NOMO-1 treated with dmso at 0.1 percent for 144 hours (cell line): ENCODE measurements around the gene MACROD2.
"Not testable (repeated sequence)": the region's sequence is repeated elsewhere in the genome, so short reads cannot be mapped to it uniquely, and the experiment has no call there.

Experiments
- DNase-seq: peaks from one replicate; lab custom pipeline; 2025; ENCODE audit not compliant: unreplicated experiment; lab: John Stamatoyannopoulos, UW

MACROD2 gene

GRCh38 chr20:15802020-15802419, 1806.7 kb downstream of the MACROD2 start:
- no peak for DNase-seq

- DNase-seq = no peak
Observed at GRCh38 chr20:15805154-15805553, 1809.8 kb downstream of the MACROD2 start.

- no peak for DNase-seq
Observed at GRCh38 chr20:15806105-15806504, 1810.8 kb downstream of the MACROD2 start.

GRCh38 chr20:15807271-15807670, 1812.0 kb downstream of the MACROD2 start:
- DNase-seq = no peak

GRCh38 chr20:15807771-15808170, 1812.5 kb downstream of the MACROD2 start:
- DNase-seq = not testable (repeated sequence)

- DNase-seq = no peak
Observed at GRCh38 chr20:15811951-15812350, 1816.6 kb downstream of the MACROD2 start.

- DNase-seq = no peak
Observed at GRCh38 chr20:15812696-15813095, 1817.4 kb downstream of the MACROD2 start.

GRCh38 chr20:15814360-15814759, 1819.0 kb downstream of the MACROD2 start:
- DNase-seq = no peak

GRCh38 chr20:15814911-15815310, 1819.6 kb downstream of the MACROD2 start:
- no peak for DNase-seq

- no peak for DNase-seq
Observed at GRCh38 chr20:15817351-15817750, 1822.0 kb downstream of the MACROD2 start.

GRCh38 chr20:15818651-15819071, 1823.3 kb downstream of the MACROD2 start:
- no peak for DNase-seq

- DNase-seq = no peak
Observed at GRCh38 chr20:15823718-15824117, 1828.4 kb downstream of the MACROD2 start.

GRCh38 chr20:15827628-15828027, 1832.3 kb downstream of the MACROD2 start:
- DNase-seq = no peak

GRCh38 chr20:15831201-15831600, 1835.9 kb downstream of the MACROD2 start:
- DNase-seq = no peak

GRCh38 chr20:15832512-15832911, 1837.2 kb downstream of the MACROD2 start:
- no peak for DNase-seq

- DNase-seq = no peak
Observed at GRCh38 chr20:15834857-15835256, 1839.5 kb downstream of the MACROD2 start.

GRCh38 chr20:15835811-15836210, 1840.5 kb downstream of the MACROD2 start:
- no peak for DNase-seq

GRCh38 chr20:15836634-15837033, 1841.3 kb downstream of the MACROD2 start:
- no peak for DNase-seq

- DNase-seq = no peak
Observed at GRCh38 chr20:15837563-15837962, 1842.2 kb downstream of the MACROD2 start.

GRCh38 chr20:15838466-15838865, 1843.2 kb downstream of the MACROD2 start:
- DNase-seq = no peak

- DNase-seq = no peak
Observed at GRCh38 chr20:15840636-15841301, 1845.5 kb downstream of the MACROD2 start.

- DNase-seq = no peak
Observed at GRCh38 chr20:15842872-15843271, 1847.6 kb downstream of the MACROD2 start.

GRCh38 chr20:15843777-15844176, 1848.5 kb downstream of the MACROD2 start:
- no peak for DNase-seq
